HG03108 (cell line): Measurements from ENCODE around the gene DDT.
"Not testable (repeated sequence)": the region's sequence is repeated elsewhere in the genome, so short reads cannot be mapped to it uniquely, and the experiment has no call there.

ENCODE experiments used
- ATAC-seq: cut with Tn5 transposase; IDR thresholded peaks from one replicate; pipeline ENCODE4 v1.9.1; 2021; ENCODE audit warnings: moderate library complexity; ENCODE audit not compliant: unreplicated experiment

DDT gene

DNA sequence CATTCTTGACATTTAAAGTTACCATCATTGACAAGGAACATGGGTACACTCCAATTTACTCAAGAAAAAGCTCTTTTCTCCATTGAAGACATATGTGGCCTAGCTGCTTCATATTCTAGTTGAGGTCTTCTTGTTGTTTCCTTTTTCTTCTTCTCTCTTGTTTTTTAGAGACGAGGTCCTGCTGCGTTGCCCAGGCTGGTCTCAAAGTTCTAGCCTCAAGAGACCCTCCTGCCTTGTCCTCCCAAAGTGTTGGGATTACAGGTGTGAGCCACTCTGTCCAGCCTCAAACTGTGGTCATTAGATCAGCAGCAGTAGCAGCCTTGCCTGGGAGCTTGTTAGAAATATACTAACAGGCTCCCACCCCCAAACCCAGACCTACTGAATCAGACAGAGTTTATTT, 18.8 kb upstream of the DDT start:
- not testable (repeated sequence) for ATAC-seq

DNA sequence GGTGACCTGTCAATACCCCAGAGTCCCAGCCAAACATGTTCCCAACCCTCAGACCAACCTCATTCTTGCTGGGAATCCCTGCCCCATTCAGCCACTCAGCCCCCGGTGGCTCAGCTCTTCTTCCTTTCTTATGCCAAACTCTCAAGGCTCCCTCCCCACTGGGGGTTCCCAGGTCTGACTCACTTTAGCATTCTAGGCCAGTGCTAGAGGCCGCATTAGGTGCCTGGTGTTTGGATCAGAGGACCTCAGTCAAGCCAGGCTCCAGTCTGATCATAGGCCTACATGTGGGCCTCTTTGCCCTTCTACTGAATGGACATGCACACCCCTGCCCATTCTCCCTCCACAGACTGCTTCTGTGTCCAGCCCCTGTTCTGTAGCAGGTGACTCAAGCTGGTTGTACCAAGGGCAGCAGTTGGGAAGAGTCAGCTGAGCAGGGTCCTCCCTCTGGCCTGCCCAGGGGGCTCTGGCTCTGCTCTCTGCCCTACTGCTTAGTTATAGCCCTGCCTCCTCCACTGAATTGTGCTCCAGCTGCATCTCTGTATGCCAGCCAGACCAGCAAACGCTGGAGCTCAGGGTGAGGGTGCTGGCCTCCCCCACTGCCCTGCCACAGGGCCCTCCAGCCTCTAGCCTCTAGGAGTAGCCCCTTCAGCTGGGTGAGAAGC, 15.5 kb upstream of the DDT start:
- ATAC-seq: not testable (repeated sequence)

DNA sequence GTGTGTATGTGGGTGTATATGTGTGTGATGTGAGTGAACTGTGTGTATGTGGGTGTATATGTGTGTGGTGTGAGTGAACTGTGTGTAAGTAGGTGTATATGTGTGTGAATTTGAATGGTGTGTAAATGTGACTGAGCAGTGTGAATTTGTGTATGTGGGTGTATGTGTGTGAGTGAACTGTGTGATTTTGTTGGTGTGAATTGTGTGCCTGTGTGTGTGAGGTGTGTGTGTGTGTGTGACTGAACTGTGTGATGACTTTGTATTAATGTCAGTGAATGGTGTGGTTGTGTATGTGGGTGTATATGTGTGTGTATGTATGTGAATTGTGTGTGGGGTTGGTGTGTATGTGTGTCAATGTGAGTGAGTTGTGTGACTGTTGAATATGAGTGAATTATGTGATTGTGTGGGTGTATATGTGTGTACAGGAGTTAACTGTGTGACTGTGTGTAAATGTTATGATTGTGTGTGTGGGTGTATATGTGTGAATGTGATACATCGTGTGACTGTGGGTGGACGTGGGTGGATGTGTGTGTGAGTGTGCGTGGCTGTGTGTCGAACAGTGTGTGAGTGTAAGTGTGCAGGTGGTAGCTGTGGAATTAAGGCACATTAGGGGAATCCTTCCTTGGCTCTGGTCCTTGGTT, 12.4 kb upstream of the DDT start:
- ATAC-seq: not testable (repeated sequence)

DNA sequence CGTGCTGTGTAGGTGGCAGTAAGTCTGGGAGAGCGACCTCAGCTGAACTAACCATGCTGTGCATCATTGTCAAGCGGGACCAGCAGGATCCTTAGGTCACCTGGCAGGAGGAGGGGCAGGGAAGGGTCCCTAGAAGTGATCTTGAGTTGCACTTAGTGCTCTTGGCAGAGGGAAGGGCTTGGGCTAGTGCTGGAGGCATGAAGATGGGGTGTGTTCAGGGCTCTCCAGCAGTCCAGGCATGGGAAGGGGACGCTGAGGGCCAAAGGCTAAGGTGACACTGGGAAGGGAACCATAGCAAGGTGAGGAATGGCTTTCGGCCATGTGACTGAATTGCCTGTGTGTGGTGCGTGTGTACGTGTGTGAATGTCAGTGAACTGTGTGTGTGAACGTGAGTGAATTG, 11.8 kb upstream of the DDT start:
- ATAC-seq: not testable (repeated sequence)

DNA sequence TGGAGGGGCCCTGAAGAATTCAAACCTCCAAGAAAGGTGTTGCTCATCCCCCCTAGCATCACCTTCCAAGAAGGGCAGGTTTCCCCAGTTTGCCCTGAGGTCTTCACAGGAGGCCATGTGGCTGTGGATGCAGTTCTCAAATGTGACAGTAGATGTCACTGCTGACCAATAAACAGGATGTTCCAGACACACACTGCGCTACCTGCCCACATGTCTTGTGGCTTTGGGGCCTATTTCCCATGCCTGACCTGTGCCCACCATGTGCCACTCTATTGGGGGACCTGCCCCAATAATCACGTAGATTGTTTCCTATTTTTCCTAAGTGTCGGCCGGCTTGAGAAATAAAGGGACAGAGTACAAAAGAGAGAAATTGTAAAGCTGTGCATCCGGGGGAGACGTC, 10.2 kb upstream of the DDT start:
- ATAC-seq: no peak

DNA sequence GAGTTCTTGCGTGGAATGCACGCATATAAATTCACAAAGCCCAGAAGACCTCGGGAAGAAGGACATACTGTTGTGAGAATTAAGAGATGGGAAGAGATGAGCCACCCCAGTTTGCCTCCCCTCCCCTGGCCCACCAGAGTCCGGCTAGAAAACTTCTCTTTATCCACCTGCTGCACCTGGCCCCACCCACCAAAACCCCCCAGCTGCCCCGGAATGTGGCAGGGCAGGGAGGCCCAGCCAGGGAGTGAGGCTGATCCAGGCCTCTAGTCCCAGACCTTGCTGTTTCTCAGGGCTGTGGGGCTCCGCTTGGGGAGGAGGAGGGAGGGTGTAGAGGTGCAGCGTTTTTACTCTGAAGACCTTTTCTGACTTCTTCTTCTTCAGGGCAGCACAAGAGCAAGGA, 6.3 kb upstream of the DDT start:
- not testable (repeated sequence) for ATAC-seq

DNA sequence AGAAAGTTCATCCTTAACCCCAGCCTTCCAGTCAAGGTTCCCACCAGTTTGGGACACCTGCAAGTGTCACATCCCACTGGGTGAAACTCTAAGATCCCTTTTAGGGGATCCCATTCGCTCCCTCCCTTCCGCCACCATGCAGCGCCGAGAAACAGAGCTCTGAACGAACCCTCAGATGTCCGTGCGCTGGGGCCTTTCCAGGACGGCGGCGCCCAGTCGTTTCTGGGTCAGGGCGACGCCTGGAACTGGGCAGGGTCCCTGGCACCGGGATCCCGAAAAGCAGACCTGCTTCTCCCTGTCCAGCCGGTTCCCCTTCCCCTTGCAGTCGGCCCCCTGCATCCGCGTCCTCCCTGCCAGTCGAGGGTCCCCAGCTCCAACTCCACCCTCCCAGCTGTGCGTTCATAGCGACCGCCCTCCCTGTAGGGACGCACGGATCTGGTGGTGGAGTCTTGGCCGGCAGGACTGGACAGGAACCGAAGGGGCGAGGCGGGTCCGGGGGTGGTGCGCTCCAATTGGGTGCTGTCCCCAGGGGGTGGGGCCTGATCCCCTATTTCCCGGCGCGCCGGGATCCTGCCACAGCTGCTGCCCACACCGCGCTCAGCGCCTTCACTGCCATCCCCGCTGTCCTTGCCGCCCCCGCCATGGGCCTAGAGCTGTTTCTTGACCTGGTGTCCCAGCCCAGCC, 5.5 kb upstream of the DDT start, which contains the start of gene GSTT2:
GSTT2 (plus strand) TSS at position 578 of the 684 bp plus-strand sequence.
- ATAC-seq: not testable (repeated sequence)

DNA sequence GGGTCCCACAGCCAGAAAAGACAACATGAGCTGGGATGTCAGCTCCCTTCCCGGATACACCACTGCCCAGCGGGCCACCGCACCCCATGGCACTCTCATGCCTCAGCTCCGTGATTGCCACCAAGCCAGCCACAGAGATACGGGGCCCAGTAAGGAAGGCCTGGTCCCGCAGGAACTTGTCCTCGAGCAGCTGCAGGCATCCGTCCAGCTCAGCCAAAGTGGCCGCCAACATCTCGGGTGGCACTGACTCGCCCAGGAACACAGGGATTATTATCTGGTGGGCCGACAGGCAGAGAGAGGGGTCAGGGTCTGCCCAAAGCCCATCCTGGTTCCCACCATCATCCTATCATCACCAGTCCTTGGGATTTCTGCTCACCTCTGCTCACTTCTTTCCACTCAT, 3.1 kb upstream of the DDT start:
- not testable (repeated sequence) for ATAC-seq

DNA sequence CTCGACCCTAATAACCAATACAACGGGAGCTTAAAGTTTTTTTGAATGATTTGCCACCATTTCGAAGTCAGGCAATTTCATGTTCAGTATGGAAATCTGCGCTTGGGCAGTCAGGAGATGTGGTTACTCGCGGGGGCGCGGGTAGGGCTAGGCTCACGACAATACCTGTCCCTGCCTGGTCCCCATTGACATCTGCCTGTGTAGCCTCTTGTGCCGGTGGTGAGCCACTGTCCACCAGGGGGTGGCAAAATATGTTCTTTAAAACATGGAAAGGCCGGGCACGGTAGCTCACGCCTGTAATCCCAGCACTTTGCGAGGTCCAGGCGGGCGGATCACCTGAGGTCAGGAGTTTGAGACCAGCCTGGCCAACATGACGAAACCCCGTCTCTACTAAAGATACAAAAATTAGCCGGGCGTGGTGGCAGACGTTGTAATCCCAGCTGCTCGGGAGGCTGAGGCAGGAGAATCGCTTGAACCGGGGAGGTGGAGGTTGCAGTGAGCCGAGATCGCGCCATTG, 653 bp upstream of the DDT start:
- ATAC-seq: not testable (repeated sequence)

DNA sequence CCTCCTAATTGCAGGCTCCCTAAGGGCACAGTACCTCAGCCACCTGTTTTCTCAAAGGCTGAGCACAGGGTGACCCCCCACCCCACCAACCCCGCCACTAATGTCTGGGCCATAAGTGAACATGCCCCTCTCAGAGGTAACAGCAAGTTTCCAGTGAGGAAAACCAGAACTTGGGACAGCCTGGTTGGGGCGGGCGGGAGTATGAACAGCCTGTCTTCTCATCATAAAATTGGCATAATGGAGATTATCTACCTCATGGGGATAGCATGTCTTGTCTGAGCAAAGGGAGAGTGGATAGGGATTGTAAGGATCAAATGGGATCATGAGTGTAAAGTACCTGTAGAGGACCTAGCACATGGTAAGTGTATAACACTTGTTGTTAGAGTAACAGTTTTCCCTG, 2.3 kb downstream of the DDT start:
- ATAC-seq: not testable (repeated sequence)

DNA sequence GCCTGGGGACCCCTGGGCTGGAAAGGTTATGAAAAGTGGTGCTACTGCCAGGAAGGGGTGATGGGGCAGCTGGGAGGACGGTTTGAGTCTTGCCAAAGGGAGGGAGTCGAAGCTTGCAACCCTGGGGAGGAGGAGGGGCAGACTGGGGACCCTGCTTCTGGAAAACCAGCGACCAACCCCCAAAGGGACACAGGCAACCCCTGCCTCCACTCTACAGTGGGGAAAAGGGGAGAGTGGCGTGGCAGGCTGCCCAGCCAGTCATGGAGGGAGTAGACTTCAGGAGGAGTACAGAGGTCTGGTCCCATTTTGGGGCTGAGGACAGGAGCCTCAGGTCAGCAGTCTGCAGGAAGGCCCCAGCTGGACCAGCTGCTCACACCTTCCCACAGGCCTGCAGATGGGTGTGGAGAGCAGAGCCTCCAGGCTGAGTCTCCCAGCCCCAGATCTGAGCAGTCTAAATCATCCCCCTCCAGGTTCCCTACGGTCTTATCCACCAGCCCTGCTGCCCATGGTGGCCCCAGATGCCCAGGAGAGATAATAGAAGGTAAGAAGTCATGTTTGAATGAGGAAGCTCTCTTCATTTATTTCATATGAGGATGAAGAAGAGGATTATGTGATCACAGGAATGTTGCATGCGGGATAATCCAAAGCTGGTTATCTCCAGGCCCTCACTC, 3.3 kb downstream of the DDT start:
- ATAC-seq: no peak

DNA sequence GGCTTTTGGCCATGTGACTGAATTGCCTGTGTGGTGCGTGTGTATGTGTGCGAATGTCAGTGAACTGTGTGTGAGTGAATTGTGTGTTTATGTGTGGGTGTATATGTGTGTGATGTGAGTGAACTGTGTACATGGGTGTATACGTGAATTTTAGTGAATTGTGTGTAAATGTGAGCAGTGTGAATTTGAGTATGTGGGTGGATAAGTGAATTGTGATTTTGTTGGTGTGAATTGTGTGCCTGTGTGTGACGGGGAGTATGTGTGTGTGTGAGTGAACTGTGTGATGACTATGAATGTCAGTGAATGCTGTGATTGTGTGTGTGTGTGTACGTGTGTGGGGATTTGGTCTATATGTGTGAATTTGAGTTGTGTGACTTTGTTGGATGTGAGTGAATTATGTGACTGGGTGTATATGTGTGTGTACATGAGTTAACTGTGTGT, 4.0 kb downstream of the DDT start:
- no peak for ATAC-seq

DNA sequence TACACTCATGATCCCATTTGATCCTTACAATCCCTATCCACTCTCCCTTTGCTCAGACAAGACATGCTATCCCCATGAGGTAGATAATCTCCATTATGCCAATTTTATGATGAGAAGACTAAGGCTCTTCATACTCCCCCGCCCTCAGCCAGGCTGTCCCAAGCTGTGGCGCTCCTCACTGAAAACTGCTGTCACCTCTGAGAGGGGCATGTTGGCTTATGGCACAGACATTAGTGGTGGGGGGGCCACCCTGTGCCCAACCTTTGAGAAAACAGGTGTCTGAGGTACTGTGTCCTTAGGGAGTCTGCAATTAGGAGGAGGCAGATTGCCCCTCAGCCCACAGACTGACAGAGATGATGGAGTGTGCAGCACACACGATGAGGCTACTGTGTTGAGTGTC, 5.2 kb downstream of the DDT start:
- ATAC-seq: no peak

DNA sequence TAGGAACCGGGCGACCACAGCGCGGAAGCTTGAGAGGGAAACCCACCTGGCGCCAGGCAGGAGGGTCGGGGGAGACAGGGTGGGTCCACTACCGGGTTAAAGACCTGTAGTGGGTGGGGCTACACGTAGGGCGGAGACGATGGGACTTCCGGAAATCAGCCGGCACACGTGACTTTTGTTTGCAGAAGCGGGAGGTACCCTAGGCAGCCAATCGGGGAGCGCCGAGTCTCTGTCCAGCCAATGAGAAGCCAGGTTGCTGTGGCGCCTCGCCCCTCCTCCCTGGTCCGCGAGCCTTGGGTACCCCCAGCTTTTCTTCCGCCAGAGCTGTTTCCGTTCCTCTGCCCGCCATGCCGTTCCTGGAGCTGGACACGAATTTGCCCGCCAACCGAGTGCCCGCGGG, 7.7 kb downstream of the DDT start, which contains the start of gene DDTL:
DDTL (plus strand) TSS at position 321 of the 400 bp plus-strand sequence; CDS start at position 348, 27 bp downstream.
- peak; percentile 92 for ATAC-seq

DNA sequence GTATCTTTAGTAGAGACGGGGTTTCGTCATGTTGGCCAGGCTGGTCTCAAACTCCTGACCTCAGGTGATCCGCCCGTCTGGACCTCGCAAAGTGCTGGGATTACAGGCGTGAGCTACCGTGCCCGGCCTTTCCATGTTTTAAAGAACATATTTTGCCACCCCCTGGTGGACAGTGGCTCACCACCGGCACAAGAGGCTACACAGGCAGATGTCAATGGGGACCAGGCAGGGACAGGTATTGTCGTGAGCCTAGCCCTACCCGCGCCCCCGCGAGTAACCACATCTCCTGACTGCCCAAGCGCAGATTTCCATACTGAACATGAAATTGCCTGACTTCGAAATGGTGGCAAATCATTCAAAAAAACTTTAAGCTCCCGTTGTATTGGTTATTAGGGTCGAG, 8.1 kb downstream of the DDT start:
- ATAC-seq: peak; percentile 18

DNA sequence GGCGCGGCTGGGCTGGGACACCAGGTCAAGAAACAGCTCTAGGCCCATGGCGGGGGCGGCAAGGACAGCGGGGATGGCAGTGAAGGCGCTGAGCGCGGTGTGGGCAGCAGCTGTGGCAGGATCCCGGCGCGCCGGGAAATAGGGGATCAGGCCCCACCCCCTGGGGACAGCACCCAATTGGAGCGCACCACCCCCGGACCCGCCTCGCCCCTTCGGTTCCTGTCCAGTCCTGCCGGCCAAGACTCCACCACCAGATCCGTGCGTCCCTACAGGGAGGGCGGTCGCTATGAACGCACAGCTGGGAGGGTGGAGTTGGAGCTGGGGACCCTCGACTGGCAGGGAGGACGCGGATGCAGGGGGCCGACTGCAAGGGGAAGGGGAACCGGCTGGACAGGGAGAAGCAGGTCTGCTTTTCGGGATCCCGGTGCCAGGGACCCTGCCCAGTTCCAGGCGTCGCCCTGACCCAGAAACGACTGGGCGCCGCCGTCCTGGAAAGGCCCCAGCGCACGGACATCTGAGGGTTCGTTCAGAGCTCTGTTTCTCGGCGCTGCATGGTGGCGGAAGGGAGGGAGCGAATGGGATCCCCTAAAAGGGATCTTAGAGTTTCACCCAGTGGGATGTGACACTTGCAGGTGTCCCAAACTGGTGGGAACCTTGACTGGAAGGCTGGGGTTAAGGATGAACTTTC, 13.0 kb downstream of the DDT start, which contains the start of gene GSTT2B:
GSTT2B (minus strand) TSS at position 112 of the 688 bp plus-strand sequence; CDS start at position 48, 64 bp downstream.
- not testable (repeated sequence) for ATAC-seq

DNA sequence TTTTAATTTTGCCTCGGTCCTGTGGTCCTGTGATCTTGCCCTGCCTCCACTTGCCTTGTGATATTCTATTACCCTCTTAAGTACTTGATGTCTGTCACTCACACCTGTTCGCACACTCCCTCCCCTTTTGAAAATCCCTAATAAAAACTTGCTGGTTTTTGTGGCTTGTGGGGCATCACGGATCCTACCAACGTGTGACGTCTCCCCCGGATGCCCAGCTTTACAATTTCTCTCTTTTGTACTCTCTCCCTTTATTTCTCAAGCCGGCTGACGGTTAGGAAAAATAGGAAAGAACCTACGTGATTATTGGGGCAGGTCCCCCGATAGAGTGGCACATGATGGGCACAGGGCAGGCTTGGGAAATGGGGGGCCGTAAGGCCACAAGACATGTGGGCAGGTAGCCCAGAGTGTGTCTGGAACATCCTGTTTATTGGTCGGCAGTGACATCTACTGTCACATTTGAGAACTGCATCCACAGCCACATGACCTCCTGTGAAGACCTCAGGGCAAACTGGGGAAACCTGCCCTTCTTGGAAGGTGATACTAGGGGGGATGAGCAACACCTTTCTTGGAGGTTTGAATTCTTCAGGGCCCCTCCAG, 17.8 kb downstream of the DDT start:
- not testable (repeated sequence) for ATAC-seq

DNA sequence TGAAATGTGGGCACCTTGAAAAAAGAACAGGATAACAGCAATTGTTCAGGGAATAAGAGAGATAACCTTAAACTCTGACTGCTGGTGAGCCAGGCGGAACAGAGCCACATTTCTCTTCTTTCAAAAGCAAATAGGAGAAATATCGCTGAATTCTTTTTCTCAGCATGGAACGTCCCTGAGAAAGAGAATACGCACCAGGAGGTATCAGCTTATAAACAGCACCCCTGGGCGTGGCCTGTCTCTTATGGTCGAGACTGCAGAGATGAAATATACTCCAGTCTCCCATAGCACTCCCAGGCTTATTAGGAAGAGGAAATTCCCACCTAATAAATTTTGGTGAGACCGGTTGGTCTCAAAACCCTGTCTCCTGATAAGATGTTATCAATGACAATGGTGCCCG, 18.4 kb downstream of the DDT start:
- ATAC-seq: not testable (repeated sequence)

DNA sequence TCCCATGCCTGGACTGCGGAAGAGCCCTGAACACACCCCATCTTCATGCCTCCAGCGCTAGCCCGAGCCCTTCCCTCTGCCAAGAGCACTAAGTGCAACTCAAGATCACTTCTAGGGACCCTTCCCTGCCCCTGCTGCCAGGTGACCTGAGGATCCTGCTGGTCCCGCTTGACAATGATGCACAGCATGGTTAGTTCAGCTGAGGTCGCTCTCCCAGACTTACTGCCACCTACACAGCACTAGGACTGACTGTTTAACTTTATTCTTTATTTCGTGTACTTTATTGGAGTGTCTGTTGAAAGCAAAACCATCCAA, 19.3 kb downstream of the DDT start:
- ATAC-seq: not testable (repeated sequence)
